ENCODE data around the gene NAALADL1. TPM values are rescaled to one million over a fixed set of nuclear protein-coding genes. Genes with fewer than 3 reads are reported as not detected.
"Not testable (repeated sequence)": the region's sequence is repeated elsewhere in the genome, so short reads cannot be mapped to it uniquely, and the experiment has no call there.

Gene NAALADL1
- total and polyA plus RNA-seq, 4 experiments from 2014 or later = 16.6 to 27.0 (median 22.9) TPM

GRCh38 chr11:65027213-65028067, 30.9 kb downstream of the NAALADL1 start, which contains the start of gene SNX15:
SNX15 (plus strand) TSS chr11:65027439; CDS start chr11:65027538, 99 bp downstream.
- CTCF ChIA-PET (ENCODE audit: partially characterized antibody) = interaction anchor here (0.8 to 10.2 kb wide), 7 partner anchors 13 to 83 kb away, joined by 3 to 65 read pairs (median 3); partner anchors contain the start of genes ARL2, MAJIN and SAC3D1
- H3K36me3 ChIP-seq (ENCODE audit: insufficient read depth, low read length) = peaks cover 9% of the 10 kb centered on the region
- H3K27ac ChIP-seq (ENCODE audit: low read depth, low read length) = peak within 1 kb of the TSS; percentile 61
- intact Hi-C loops (cut with micrococcal nuclease) = loop anchor here (1.0 to 5.0 kb wide), 8 partner anchors 13 to 545 kb away; partner anchors contain the start of genes ARL2, ATG2A, CDCA5 and FAM89B
- peak within 1 kb of the TSS in 1 of 2 donors; percentile 52 for H3K4me3 ChIP-seq (ENCODE audit: low read length in 2 of 2)
- H3K27me3 ChIP-seq (ENCODE audit: insufficient read depth, low read length) = no peaks in the 10 kb centered on the region
- Mint-ChIP-seq H3K36me3 (peaks cover 0 to 10% of the 10 kb centered on the region in 2 donors), H3K27me3 (no peaks in the 10 kb centered on the region), H3K4me1 (peaks cover 9 to 30% (median 17%) of the 10 kb centered on the region in 4 donors), H3K27ac (peak within 1 kb of the TSS; percentile 88 to 96 (median 91)), H3K9me3 (no peaks in the 10 kb centered on the region), H3K4me3 (peak within 1 kb of the TSS; percentile 69 to 88 (median 81))
- DNase-seq = peak; percentile 94 to 96 (median 95)
- peaks cover 19% of the 10 kb centered on the region for H3K4me1 ChIP-seq (ENCODE audit: insufficient read depth, low read length)
- POLR2A ChIA-PET (ENCODE audit: partially characterized antibody) = interaction anchor here (0.8 to 3.9 kb wide), 15 partner anchors 9 to 283 kb away, joined by 3 to 42 read pairs (median 4); partner anchors contain the start of genes ARL2, CAPN1, FAU and MAP4K2
- no peaks in the 10 kb centered on the region for H3K9me3 ChIP-seq (ENCODE audit: control insufficient read depth in 1 of 2, low read length in 2 of 2)

- H3K9me3 Mint-ChIP-seq = no peaks in the 10 kb centered on the region
- ChIA-PET POLR2A (ENCODE audit: partially characterized antibody) (interaction anchor here (0.8 to 3.9 kb wide), 16 partner anchors 9 to 282 kb away, joined by 3 to 42 read pairs (median 4); partner anchors contain the start of genes ARL2, CAPN1, FAU and MAP4K2), CTCF (ENCODE audit: partially characterized antibody) (interaction anchor here (0.8 to 10.2 kb wide), 4 partner anchors 13 to 83 kb away, joined by 3 to 65 read pairs (median 5); partner anchors contain the start of genes ARL2 and MAJIN)
- H3K27ac Mint-ChIP-seq = peak overlapping the region; percentile 88 to 96 (median 91)
- peak overlapping the region in 1 of 2 donors; percentile 52 for H3K4me3 ChIP-seq (ENCODE audit: low read length in 2 of 2)
- peaks cover 3% of the 10 kb centered on the region for H3K36me3 ChIP-seq (ENCODE audit: insufficient read depth, low read length)
- H3K4me3 Mint-ChIP-seq = peak overlapping the region; percentile 69 to 88 (median 81)
- H3K27me3 Mint-ChIP-seq = no peaks in the 10 kb centered on the region
- DNase-seq = no peak
- H3K27me3 ChIP-seq (ENCODE audit: insufficient read depth, low read length) = no peaks in the 10 kb centered on the region
- peaks cover 0 to 8% of the 10 kb centered on the region in 2 donors for H3K36me3 Mint-ChIP-seq
- peak overlapping the region; percentile 61 for H3K27ac ChIP-seq (ENCODE audit: low read depth, low read length)
- H3K4me1 ChIP-seq (ENCODE audit: insufficient read depth, low read length) = peaks cover 19% of the 10 kb centered on the region
- intact Hi-C loops (cut with micrococcal nuclease) = loop anchor here (1.0 to 5.0 kb wide), 8 partner anchors 13 to 545 kb away; partner anchors contain the start of genes ARL2, ATG2A, CDCA5 and FAM89B
- H3K9me3 ChIP-seq (ENCODE audit: control insufficient read depth in 1 of 2, low read length in 2 of 2) = no peaks in the 10 kb centered on the region
- H3K4me1 Mint-ChIP-seq = peaks cover 9 to 34% (median 17%) of the 10 kb centered on the region in 4 donors
Measured at GRCh38 chr11:65026810-65027209, 31.5 kb downstream of the NAALADL1 start.

DNA sequence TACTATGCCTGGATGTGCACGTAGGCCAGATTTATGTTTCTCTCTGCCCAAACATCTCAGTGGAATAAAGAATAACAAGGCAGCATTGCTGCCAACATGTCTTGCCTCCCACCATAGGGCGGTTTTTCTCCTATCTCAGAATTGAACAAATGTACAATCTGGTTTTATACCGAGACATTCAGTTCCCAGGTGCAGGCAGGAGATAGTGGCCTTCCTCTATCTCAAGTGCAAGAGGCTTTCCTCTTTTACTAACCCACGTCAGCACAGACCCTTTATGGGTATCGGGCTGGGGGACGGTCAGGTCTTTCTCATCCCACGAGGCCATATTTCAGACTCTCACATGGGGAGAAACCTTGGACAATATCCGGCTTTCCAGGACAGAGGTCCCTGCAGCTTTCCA, 34.9 kb downstream of the NAALADL1 start:
- ChIA-PET POLR2A (ENCODE audit: partially characterized antibody) (interaction anchor here (1.6 kb wide), 1 partner anchor 13 kb away, joined by 3 read pairs; no protein-coding TSS in a partner anchor), CTCF (ENCODE audit: partially characterized antibody) (interaction anchor here (10.2 kb wide), 1 partner anchor 10 kb away, joined by 65 read pairs; the partner anchor contains the start of gene ARL2)
- H3K27me3 Mint-ChIP-seq; DNase-seq; H3K4me3 Mint-ChIP-seq; H3K4me3 ChIP-seq (ENCODE audit: low read length in 2 of 2); intact Hi-C loops (cut with micrococcal nuclease); H3K9me3 Mint-ChIP-seq; H3K27ac ChIP-seq (ENCODE audit: low read depth, low read length); H3K27me3 ChIP-seq (ENCODE audit: insufficient read depth, low read length); H3K36me3 ChIP-seq (ENCODE audit: insufficient read depth, low read length); H3K9me3 ChIP-seq (ENCODE audit: control insufficient read depth in 1 of 2, low read length in 2 of 2); H3K36me3 Mint-ChIP-seq: not testable (repeated sequence)
- peak overlapping the region in 1 of 7 donors; percentile 54 for H3K27ac Mint-ChIP-seq
- peaks cover 17% of the 10 kb centered on the region for H3K4me1 ChIP-seq (ENCODE audit: insufficient read depth, low read length)
- peaks cover 9 to 27% (median 15%) of the 10 kb centered on the region in 4 donors for H3K4me1 Mint-ChIP-seq

- H3K9me3 Mint-ChIP-seq = no peaks in the 10 kb centered on the region
- intact Hi-C loops (cut with micrococcal nuclease) = no loop called here
- Histone ChIP-seq H3K36me3 (ENCODE audit: insufficient read depth, low read length) (peaks cover 10% of the 10 kb centered on the region), H3K4me1 (ENCODE audit: insufficient read depth, low read length) (peaks cover 4% of the 10 kb centered on the region), H3K4me3 (ENCODE audit: low read length in 2 of 2) (no peak overlapping the region), H3K27me3 (ENCODE audit: insufficient read depth, low read length) (no peaks in the 10 kb centered on the region), H3K9me3 (ENCODE audit: control insufficient read depth in 1 of 2, low read length in 2 of 2) (no peaks in the 10 kb centered on the region), H3K27ac (ENCODE audit: low read depth, low read length) (no peak overlapping the region)
- peaks cover 1 to 11% (median 5%) of the 10 kb centered on the region in 4 donors for H3K4me1 Mint-ChIP-seq
- H3K36me3 Mint-ChIP-seq = peaks cover 0 to 4% of the 10 kb centered on the region in 2 donors
- CTCF ChIA-PET (ENCODE audit: partially characterized antibody) = no interaction called here
- DNase-seq = no peak
- no peaks in the 10 kb centered on the region for H3K27me3 Mint-ChIP-seq
- POLR2A ChIA-PET (ENCODE audit: partially characterized antibody) = interaction anchor here (0.9 kb wide), 1 partner anchor 55 kb away, joined by 3 read pairs; no protein-coding TSS in a partner anchor
- no peak overlapping the region for H3K4me3 Mint-ChIP-seq
- no peak overlapping the region for H3K27ac Mint-ChIP-seq
Measured at GRCh38 chr11:65021509-65021908, 36.8 kb downstream of the NAALADL1 start.

GRCh38 chr11:65021003-65021402, 37.4 kb downstream of the NAALADL1 start:
- H3K27ac ChIP-seq (ENCODE audit: low read depth, low read length) = no peak overlapping the region
- H3K36me3 ChIP-seq (ENCODE audit: insufficient read depth, low read length) = peaks cover 10% of the 10 kb centered on the region
- Mint-ChIP-seq H3K27ac (no peak overlapping the region), H3K4me1 (peaks cover 3 to 15% (median 9%) of the 10 kb centered on the region in 4 donors), H3K9me3 (no peaks in the 10 kb centered on the region), H3K4me3 (no peak overlapping the region), H3K27me3 (no peaks in the 10 kb centered on the region), H3K36me3 (peaks cover 0 to 6% of the 10 kb centered on the region in 2 donors)
- no peaks in the 10 kb centered on the region for H3K27me3 ChIP-seq (ENCODE audit: insufficient read depth, low read length)
- no peaks in the 10 kb centered on the region for H3K9me3 ChIP-seq (ENCODE audit: control insufficient read depth in 1 of 2, low read length in 2 of 2)
- no peak for DNase-seq
- intact Hi-C loops (cut with micrococcal nuclease) = no loop called here
- ChIA-PET CTCF (ENCODE audit: partially characterized antibody) (no interaction called here), POLR2A (ENCODE audit: partially characterized antibody) (interaction anchor here (0.9 kb wide), 1 partner anchor 55 kb away, joined by 3 read pairs; no protein-coding TSS in a partner anchor)
- H3K4me3 ChIP-seq (ENCODE audit: low read length in 2 of 2) = no peak overlapping the region
- H3K4me1 ChIP-seq (ENCODE audit: insufficient read depth, low read length) = peaks cover 6% of the 10 kb centered on the region

- Histone ChIP-seq H3K9me3 (ENCODE audit: control insufficient read depth in 1 of 2, low read length in 2 of 2) (no peaks in the 10 kb centered on the region), H3K36me3 (ENCODE audit: insufficient read depth, low read length) (peaks cover 10% of the 10 kb centered on the region), H3K27ac (ENCODE audit: low read depth, low read length) (no peak overlapping the region), H3K27me3 (ENCODE audit: insufficient read depth, low read length) (no peaks in the 10 kb centered on the region), H3K4me3 (ENCODE audit: low read length in 2 of 2) (no peak overlapping the region), H3K4me1 (ENCODE audit: insufficient read depth, low read length) (peaks cover 14% of the 10 kb centered on the region)
- Mint-ChIP-seq H3K9me3 (no peaks in the 10 kb centered on the region), H3K27ac (no peak overlapping the region), H3K36me3 (peaks cover 0 to 6% of the 10 kb centered on the region in 2 donors), H3K27me3 (no peaks in the 10 kb centered on the region), H3K4me3 (peak overlapping the region in 1 of 8 donors; percentile 64), H3K4me1 (peaks cover 7 to 23% (median 13%) of the 10 kb centered on the region in 4 donors)
- ChIA-PET CTCF (ENCODE audit: partially characterized antibody) (no interaction called here), POLR2A (ENCODE audit: partially characterized antibody) (no interaction called here)
- no peak for DNase-seq
- intact Hi-C loops (cut with micrococcal nuclease) = no loop called here
Measured at GRCh38 chr11:65019824-65020223, 38.5 kb downstream of the NAALADL1 start.

All from CD4-positive, alpha-beta memory T cell (primary cell).